GM12878 (cell line): ENCODE data around the gene CPNE6.

ENCODE experiments used
- BHLHE40 ChIP-seq, 2 experiments: fragments of 450-650 bp in 1 of 2; IDR thresholded peaks; 2 replicates each; pipeline ENCODE4 v1.6.1; 2011 to 2017; ENCODE audit warnings: low read depth in 2 of 2, borderline replicate concordance in 1 of 2, improper control_type of control experiment in 1 of 2, low read length in 1 of 2, mild to moderate bottlenecking in 1 of 2
- HCFC1 ChIP-seq: fragments of 150-350 bp; IDR thresholded peaks from 2 replicates; pipeline ENCODE4 v1.6.1; 2014; ENCODE audit warnings: low read length
- JUND ChIP-seq: IDR thresholded peaks from 2 replicates; pipeline ENCODE4 v1.6.1; 2012; ENCODE audit warnings: low read depth, mild to moderate bottlenecking, low read length, improper control_type of control experiment, moderate library complexity
- MXI1 ChIP-seq: fragments of 150-350 bp; IDR thresholded peaks from 2 replicates; pipeline ENCODE4 v1.6.1; 2011; ENCODE audit warnings: low read depth, mild to moderate bottlenecking, inconsistent platforms, low read length, improper control_type of control experiment
- NFYB ChIP-seq: IDR thresholded peaks from 2 replicates; pipeline ENCODE4 v1.6.1; 2011; ENCODE audit warnings: low read depth, mild to moderate bottlenecking, low read length, improper control_type of control experiment, moderate library complexity; ENCODE audit not compliant: insufficient read depth
- POLR2AphosphoS5 ChIP-seq: IDR thresholded peaks from 2 replicates; pipeline ENCODE4 v1.6.1; 2011; ENCODE audit warnings: mild to moderate bottlenecking, low read length, inconsistent platforms
- RAD21 ChIP-seq: IDR thresholded peaks from 2 replicates; pipeline ENCODE4 v1.6.1; 2011; ENCODE audit warnings: mild to moderate bottlenecking, low read depth, low read length, moderate library complexity; ENCODE audit not compliant: insufficient read depth
- SIN3A ChIP-seq: IDR thresholded peaks from 2 replicates; pipeline ENCODE4 v1.6.1; 2012; ENCODE audit warnings: low read depth, low read length, improper control_type of control experiment
- TF ChIP-seq, protein P1 (sequence below), 3 experiments: IDR thresholded peaks in 2 of 3; conservative IDR thresholded peaks in 1 of 3; 2 replicates each; pipeline ENCODE4 v1.5.1; 2011; ENCODE audit warnings: low read depth in 3 of 3, low read length in 3 of 3, mild to moderate bottlenecking in 3 of 3, control low read depth in 2 of 3, moderate library complexity in 2 of 3, inconsistent platforms in 1 of 3, mixed read lengths in 1 of 3; ENCODE audit not compliant: control insufficient read depth in 2 of 3, insufficient read depth in 1 of 3; ENCODE audit errors: extremely low read depth in 1 of 3
- TF ChIP-seq, protein P2 (sequence below): IDR thresholded peaks from 2 replicates; pipeline ENCODE4 v1.6.1; 2011; ENCODE audit warnings: mild to moderate bottlenecking, low read depth, low read length, moderate library complexity; ENCODE audit not compliant: insufficient replicate concordance
- TF ChIP-seq, protein P3 (sequence below): fragments of 450-650 bp; IDR thresholded peaks from 2 replicates; pipeline ENCODE4 v1.6.1; 2017; ENCODE audit warnings: borderline replicate concordance

DNA sequence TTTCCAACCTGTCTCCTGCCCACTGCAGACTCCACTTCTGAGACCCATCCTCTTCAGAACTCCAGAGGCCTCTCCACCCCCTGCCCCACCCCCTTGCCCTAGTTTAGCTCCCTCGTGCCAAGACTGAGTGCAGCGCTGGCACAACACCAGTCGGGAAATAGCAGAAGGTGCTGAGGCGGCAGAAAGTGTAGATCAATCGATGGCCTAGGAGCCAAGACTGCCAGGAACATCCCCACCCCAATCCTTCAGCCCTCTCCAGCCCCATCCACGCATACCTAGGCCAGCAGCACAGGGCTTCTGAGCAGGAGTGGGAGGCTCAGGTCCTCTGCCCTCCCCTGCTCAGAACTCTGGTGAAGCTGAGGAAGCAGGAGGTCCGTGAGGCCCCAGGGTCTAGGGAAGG lies 1.1 kb downstream of the CPNE6 start:
- TF ChIP-seq NFYB: no peak
- no peak for TF ChIP-seq RAD21
- TF ChIP-seq, protein P1, sequence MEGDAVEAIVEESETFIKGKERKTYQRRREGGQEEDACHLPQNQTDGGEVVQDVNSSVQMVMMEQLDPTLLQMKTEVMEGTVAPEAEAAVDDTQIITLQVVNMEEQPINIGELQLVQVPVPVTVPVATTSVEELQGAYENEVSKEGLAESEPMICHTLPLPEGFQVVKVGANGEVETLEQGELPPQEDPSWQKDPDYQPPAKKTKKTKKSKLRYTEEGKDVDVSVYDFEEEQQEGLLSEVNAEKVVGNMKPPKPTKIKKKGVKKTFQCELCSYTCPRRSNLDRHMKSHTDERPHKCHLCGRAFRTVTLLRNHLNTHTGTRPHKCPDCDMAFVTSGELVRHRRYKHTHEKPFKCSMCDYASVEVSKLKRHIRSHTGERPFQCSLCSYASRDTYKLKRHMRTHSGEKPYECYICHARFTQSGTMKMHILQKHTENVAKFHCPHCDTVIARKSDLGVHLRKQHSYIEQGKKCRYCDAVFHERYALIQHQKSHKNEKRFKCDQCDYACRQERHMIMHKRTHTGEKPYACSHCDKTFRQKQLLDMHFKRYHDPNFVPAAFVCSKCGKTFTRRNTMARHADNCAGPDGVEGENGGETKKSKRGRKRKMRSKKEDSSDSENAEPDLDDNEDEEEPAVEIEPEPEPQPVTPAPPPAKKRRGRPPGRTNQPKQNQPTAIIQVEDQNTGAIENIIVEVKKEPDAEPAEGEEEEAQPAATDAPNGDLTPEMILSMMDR (IDR thresholded peaks at IDR 0.05 in 2 of 3, conservative IDR thresholded peaks at IDR 0.05 in 1 of 3; ENCODE audit: control insufficient read depth in 2 of 3, extremely low read depth in 1 of 3, insufficient read depth in 1 of 3, low read depth in 3 of 3, low read length in 3 of 3): no peak
- TF ChIP-seq, protein P2, sequence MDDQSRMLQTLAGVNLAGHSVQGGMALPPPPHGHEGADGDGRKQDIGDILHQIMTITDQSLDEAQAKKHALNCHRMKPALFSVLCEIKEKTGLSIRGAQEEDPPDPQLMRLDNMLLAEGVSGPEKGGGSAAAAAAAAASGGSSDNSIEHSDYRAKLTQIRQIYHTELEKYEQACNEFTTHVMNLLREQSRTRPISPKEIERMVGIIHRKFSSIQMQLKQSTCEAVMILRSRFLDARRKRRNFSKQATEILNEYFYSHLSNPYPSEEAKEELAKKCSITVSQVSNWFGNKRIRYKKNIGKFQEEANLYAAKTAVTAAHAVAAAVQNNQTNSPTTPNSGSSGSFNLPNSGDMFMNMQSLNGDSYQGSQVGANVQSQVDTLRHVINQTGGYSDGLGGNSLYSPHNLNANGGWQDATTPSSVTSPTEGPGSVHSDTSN: no peak
- no peak for TF ChIP-seq BHLHE40 (IDR thresholded peaks at IDR 0.05; ENCODE audit: borderline replicate concordance in 1 of 2, low read depth in 2 of 2, low read length in 1 of 2)
- TF ChIP-seq SIN3A: no peak
- no peak for TF ChIP-seq POLR2AphosphoS5
- no peak for TF ChIP-seq HCFC1
- no peak for TF ChIP-seq JUND
- TF ChIP-seq, protein P3, sequence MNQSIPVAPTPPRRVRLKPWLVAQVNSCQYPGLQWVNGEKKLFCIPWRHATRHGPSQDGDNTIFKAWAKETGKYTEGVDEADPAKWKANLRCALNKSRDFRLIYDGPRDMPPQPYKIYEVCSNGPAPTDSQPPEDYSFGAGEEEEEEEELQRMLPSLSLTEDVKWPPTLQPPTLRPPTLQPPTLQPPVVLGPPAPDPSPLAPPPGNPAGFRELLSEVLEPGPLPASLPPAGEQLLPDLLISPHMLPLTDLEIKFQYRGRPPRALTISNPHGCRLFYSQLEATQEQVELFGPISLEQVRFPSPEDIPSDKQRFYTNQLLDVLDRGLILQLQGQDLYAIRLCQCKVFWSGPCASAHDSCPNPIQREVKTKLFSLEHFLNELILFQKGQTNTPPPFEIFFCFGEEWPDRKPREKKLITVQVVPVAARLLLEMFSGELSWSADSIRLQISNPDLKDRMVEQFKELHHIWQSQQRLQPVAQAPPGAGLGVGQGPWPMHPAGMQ: no peak
- TF ChIP-seq MXI1: no peak
